CD4-positive, alpha-beta T cell treated with Interferon gamma for 1 hour (primary cell): ENCODE results near the gene KRTAP9-6.
"Not testable (repeated sequence)": the region's sequence is repeated elsewhere in the genome, so short reads cannot be mapped to it uniquely, and the experiment has no call there.

ENCODE experiments used
- DNase-seq: peaks from one replicate; pipeline ENCODE4 v3.0.0-alpha.2; 2020

The KRTAP9-6 gene

GRCh38 chr17:41265078-41265477, at the start of gene KRTAP9-6:
Gene KRTAP9-6, plus strand, starts transcription at chr17:41265378. Its CDS starts 0 bp downstream, at chr17:41265378.
- no peak for DNase-seq

- no peak for DNase-seq
These were observed 49.5 kb upstream of the KRTAP9-6 start for GRCh38 chr17:41215681-41216080.

GRCh38 chr17:41223821-41224220, 41.4 kb upstream of the KRTAP9-6 start:
- DNase-seq, result no peak

- DNase-seq, result no peak
These were observed 39.1 kb upstream of the KRTAP9-6 start for GRCh38 chr17:41226051-41226450.

GRCh38 chr17:41226598-41227095, 38.5 kb upstream of the KRTAP9-6 start, which contains the start of gene KRTAP9-2:
Gene KRTAP9-2, plus strand, starts transcription at chr17:41226648. Its CDS starts 7 bp downstream, at chr17:41226655.
- DNase-seq, result not testable (repeated sequence)

- no peak for DNase-seq
These were observed 35.1 kb upstream of the KRTAP9-6 start for GRCh38 chr17:41230094-41230493.

- DNase-seq, result no peak
These were observed 33.4 kb upstream of the KRTAP9-6 start for GRCh38 chr17:41231731-41232130.

GRCh38 chr17:41232399-41233105, 32.6 kb upstream of the KRTAP9-6 start, which contains the start of gene KRTAP9-3:
Gene KRTAP9-3, plus strand, starts transcription at chr17:41232449. Its CDS starts 53 bp downstream, at chr17:41232502.
- DNase-seq, result not testable (repeated sequence)

- not testable (repeated sequence) for DNase-seq
These were observed 28.1 kb upstream of the KRTAP9-6 start for GRCh38 chr17:41237116-41237515.

GRCh38 chr17:41237949-41238437, 27.2 kb upstream of the KRTAP9-6 start, which contains the start of gene KRTAP9-8:
Gene KRTAP9-8, plus strand, starts transcription at chr17:41237999. Its CDS starts 53 bp downstream, at chr17:41238052.
- not testable (repeated sequence) for DNase-seq

- not testable (repeated sequence) for DNase-seq
These were observed 18.0 kb upstream of the KRTAP9-6 start for GRCh38 chr17:41246995-41247787.

- DNase-seq, result not testable (repeated sequence)
These were observed 15.4 kb upstream of the KRTAP9-6 start, which contains the start of gene KRTAP9-4 for GRCh38 chr17:41249637-41250240. Gene KRTAP9-4, plus strand, starts transcription at chr17:41249687. Its CDS starts 34 bp downstream, at chr17:41249721.

GRCh38 chr17:41251261-41251660, 13.9 kb upstream of the KRTAP9-6 start:
- no peak for DNase-seq

GRCh38 chr17:41254861-41255260, 10.3 kb upstream of the KRTAP9-6 start:
- no peak for DNase-seq

- DNase-seq, result not testable (repeated sequence)
These were observed 9.5 kb upstream of the KRTAP9-6 start, which contains the start of gene KRTAP9-9 for GRCh38 chr17:41255381-41256290. Gene KRTAP9-9, plus strand, starts transcription at chr17:41255384.

- DNase-seq, result no peak
These were observed 8.9 kb upstream of the KRTAP9-6 start for GRCh38 chr17:41256291-41256685.

- DNase-seq, result no peak
These were observed 6.8 kb upstream of the KRTAP9-6 start for GRCh38 chr17:41258406-41258805.

- DNase-seq, result no peak
These were observed 2.0 kb upstream of the KRTAP9-6 start for GRCh38 chr17:41263212-41263611.

GRCh38 chr17:41264599-41264998, 579 bp upstream of the KRTAP9-6 start:
- no peak for DNase-seq

- DNase-seq, result no peak
These were observed 2.5 kb downstream of the KRTAP9-6 start for GRCh38 chr17:41267711-41268110.

- DNase-seq, result not testable (repeated sequence)
These were observed 6.1 kb downstream of the KRTAP9-6 start for GRCh38 chr17:41271323-41271722.
